Epithelial cell of proximal tubule (primary cell): ENCODE results near the gene OSBP2. TPM values are rescaled to one million over a fixed set of nuclear protein-coding genes. Genes with fewer than 3 reads are reported as not detected.

Experiments used
- DNase-seq: peaks from one replicate; pipeline ENCODE4 v3.0.0-alpha.2; 2011; ENCODE audit warnings: low read depth
- H3K4me3 ChIP-seq: 2 replicates; pipeline ENCODE4 v1.5.1; 2011; ENCODE audit warnings: low read depth, mild to moderate bottlenecking, low read length
- CTCF ChIP-seq: conservative IDR thresholded peaks from 2 replicates; pipeline ENCODE4 v1.5.1; 2012; ENCODE audit warnings: low read depth, mild to moderate bottlenecking, low read length
- total RNA-seq: library from RNA; depleted of rRNA; stranded (reverse); fragments of >200 nt; gene quantifications from 2 replicates; pipeline ENCODE4 v1.2.3, GENCODE V29; 2015

Gene OSBP2
- total RNA-seq, 1 donor from 2014 or later: 1.3 TPM

- no peak for DNase-seq
- no peak overlapping the region for H3K4me3 ChIP-seq
- no peak for TF ChIP-seq CTCF
These were observed 172.2 kb downstream of the OSBP2 start for GRCh38 chr22:30866811-30867271.

GRCh38 chr22:30867746-30868662, 173.3 kb downstream of the OSBP2 start:
- no peak for TF ChIP-seq CTCF
- DNase-seq: no peak
- no peak overlapping the region for H3K4me3 ChIP-seq

- TF ChIP-seq CTCF: no peak
- no peak for DNase-seq
- H3K4me3 ChIP-seq: no peak overlapping the region
These were observed 174.2 kb downstream of the OSBP2 start for GRCh38 chr22:30868663-30869385.

- no peak for TF ChIP-seq CTCF
- H3K4me3 ChIP-seq: no peak overlapping the region
- no peak for DNase-seq
These were observed 175.2 kb downstream of the OSBP2 start for GRCh38 chr22:30869667-30870395.

GRCh38 chr22:30870451-30871345, 176.0 kb downstream of the OSBP2 start:
- H3K4me3 ChIP-seq: no peak overlapping the region
- no peak for DNase-seq
- no peak for TF ChIP-seq CTCF
